Kidney epithelial cell (primary cell): ENCODE results near the gene NAV2. TPM values are rescaled to one million over a fixed set of nuclear protein-coding genes. Genes with fewer than 3 reads are reported as not detected.
A peak's percentile ranks its signal among the peaks of the same experiment; 100 is the strongest.

Experiments used
- DNase-seq: peaks from one replicate; pipeline ENCODE4 v3.0.0-alpha.2; 2010; ENCODE audit warnings: low read depth
- H3K27me3 ChIP-seq: 2 replicates; pipeline ENCODE4 v1.6.0; 2011; ENCODE audit warnings: low read length; ENCODE audit not compliant: control insufficient read depth, insufficient read depth
- H3K36me3 ChIP-seq: 2 replicates; pipeline ENCODE4 v1.5.1; 2011; ENCODE audit warnings: low read length; ENCODE audit not compliant: control insufficient read depth, insufficient read depth
- H3K4me3 ChIP-seq: 2 replicates; pipeline ENCODE4 v1.5.1; 2011; ENCODE audit warnings: low read depth, mild to moderate bottlenecking, control low read depth, low read length
- total RNA-seq: library from RNA; depleted of rRNA; stranded (reverse); fragments of >200 nt; gene quantifications from 2 replicates; pipeline ENCODE4 v1.2.3, GENCODE V29; 2015
- TF ChIP-seq, protein P1 (sequence below): IDR thresholded peaks from 2 replicates; pipeline ENCODE4 v1.5.1; 2011; ENCODE audit warnings: mild to moderate bottlenecking, moderate library complexity, low read length, control low read depth, inconsistent platforms; ENCODE audit not compliant: insufficient read depth, poor library complexity, severe bottlenecking

Gene NAV2
- total RNA-seq, 1 donor from 2014 or later: 41.5 TPM

DNA sequence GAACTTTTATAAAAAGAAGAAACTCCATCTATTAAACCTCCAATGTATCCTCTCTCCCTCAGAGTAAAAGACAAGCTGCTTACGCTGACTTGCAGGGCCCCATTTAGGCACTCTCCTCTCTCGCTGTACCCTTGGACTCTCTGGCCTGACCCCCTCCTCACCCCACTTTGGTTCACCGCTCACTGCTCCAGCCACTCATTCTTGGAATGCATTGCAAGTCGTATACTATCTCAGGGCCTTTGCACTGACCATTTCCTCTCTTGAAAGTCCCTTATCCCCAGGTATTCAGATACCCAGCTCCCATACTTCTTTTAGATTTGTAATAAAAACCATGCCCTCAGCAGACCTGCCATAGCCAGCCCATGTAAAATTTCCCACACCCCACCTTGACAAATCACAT lies 308.1 kb downstream of the NAV2 start:
- H3K36me3 ChIP-seq: no peaks in the 10 kb centered on the region
- DNase-seq: no peak
- TF ChIP-seq, protein P1, sequence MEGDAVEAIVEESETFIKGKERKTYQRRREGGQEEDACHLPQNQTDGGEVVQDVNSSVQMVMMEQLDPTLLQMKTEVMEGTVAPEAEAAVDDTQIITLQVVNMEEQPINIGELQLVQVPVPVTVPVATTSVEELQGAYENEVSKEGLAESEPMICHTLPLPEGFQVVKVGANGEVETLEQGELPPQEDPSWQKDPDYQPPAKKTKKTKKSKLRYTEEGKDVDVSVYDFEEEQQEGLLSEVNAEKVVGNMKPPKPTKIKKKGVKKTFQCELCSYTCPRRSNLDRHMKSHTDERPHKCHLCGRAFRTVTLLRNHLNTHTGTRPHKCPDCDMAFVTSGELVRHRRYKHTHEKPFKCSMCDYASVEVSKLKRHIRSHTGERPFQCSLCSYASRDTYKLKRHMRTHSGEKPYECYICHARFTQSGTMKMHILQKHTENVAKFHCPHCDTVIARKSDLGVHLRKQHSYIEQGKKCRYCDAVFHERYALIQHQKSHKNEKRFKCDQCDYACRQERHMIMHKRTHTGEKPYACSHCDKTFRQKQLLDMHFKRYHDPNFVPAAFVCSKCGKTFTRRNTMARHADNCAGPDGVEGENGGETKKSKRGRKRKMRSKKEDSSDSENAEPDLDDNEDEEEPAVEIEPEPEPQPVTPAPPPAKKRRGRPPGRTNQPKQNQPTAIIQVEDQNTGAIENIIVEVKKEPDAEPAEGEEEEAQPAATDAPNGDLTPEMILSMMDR: no peak
- H3K27me3 ChIP-seq: no peaks in the 10 kb centered on the region
- no peak overlapping the region for H3K4me3 ChIP-seq

DNA sequence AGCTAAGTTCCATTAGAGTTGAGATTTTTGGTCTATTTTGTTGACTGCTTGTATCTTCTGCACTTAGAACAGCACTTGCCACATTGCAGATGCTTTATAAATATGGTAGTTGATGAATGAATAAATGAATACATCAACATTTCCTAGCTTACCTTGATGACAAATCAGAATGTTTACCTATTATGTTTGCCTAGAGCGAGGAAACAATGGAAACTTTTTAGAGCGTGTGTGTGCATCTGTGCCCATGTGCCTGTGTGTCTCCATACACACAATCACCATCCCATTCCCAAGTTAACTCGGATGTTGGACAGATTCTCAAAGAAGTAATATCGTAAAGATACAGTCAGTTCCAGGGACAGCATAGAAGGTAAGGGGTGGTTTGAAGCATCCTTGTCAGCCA lies 308.6 kb downstream of the NAV2 start:
- Histone ChIP-seq H3K27me3 (no peaks in the 10 kb centered on the region), H3K36me3 (no peaks in the 10 kb centered on the region), H3K4me3 (no peak overlapping the region)
- DNase-seq: no peak
- TF ChIP-seq, protein P1: no peak

DNA sequence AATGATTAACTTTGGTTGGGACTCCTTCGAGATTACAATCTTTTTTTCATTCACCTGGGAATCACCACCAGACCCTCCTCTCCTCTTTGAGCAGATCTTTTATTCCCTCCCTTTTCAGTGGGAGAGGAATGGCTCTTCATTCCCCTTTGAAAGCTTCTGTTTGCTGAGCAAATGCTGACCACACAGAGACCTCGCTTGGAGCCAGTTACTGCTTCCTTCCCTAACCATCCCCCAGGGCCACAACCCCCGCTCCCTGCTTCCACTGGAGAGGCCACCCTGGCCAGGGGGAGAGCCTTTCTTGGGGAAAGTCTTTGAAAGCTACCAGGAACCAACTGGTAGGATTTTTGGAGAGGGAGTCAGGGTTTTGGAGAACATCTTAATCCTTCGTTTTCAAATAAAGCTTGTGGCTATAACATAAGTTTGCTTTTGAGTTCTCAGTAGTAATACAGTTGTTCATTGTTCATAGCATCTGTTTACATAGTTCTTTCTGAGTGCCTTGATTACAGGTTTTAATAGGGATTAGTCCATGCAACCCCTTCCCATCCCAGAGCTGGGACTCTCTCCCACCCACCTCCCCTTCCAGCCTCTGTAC lies 309.2 kb downstream of the NAV2 start:
- Histone ChIP-seq H3K36me3 (no peaks in the 10 kb centered on the region), H3K4me3 (no peak overlapping the region), H3K27me3 (no peaks in the 10 kb centered on the region)
- DNase-seq: no peak
- TF ChIP-seq, protein P1: no peak

DNA sequence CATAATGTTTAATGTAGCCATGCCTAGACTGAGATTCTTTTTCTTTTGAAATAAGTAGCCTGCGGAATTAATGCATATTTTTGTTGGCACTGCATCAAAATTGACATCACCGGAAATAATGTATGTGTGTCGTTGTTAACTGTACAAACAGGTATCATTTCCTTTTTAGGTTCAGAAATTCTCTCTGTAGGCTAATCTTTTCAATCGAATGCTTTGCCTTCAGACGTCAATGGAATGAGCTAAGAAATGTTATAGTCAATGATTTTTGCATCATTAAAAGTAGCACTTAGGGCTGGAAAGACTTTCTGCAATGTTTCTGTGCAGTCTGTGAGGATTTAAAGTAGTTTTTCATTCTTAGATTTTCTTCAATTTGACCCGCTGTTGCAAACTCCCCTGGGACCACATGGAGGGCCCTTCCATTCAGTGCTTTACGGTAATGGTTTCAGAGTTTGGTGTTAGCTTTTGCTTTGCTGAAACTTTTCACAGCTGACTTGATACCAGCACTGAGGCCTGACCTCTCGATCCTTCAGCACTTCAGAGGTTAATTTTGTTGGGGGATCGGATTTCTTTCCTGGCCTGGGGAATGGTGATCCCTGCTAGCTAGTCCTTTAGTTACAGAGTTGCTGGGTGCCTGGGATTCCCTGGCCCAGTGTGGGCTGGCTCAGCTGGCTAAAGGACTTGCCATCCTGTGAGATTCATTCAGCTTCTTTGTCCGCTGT lies 309.9 kb downstream of the NAV2 start:
- DNase-seq: no peak
- peak overlapping the region; percentile 49 for H3K4me3 ChIP-seq

DNA sequence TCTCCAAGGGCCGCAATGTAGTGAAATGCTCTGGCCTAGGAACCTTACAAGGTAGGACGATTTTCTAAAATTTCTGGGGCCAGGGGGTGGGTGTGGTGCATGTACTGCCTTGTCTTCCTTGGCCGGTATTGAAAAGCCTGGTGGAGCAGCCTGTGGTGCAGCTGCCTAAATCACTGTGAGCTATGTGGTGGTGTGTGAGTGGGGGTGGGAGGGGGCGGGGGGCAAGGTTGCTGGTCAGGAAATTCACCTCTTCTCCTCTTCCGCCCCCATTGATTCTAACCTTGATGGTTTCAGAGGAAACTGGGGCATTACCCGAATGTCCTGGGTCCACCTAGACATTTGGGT lies 310.4 kb downstream of the NAV2 start:
- TF ChIP-seq, protein P1: no peak
- no peaks in the 10 kb centered on the region for H3K27me3 ChIP-seq
- H3K4me3 ChIP-seq: peak overlapping the region; percentile 49
- DNase-seq: no peak
- H3K36me3 ChIP-seq: no peaks in the 10 kb centered on the region

More for the DNA sequence above, 309.9 kb downstream of the NAV2 start:
- H3K27me3 ChIP-seq: no peaks in the 10 kb centered on the region
- no peaks in the 10 kb centered on the region for H3K36me3 ChIP-seq
- TF ChIP-seq, protein P1: no peak
